HG02852 (cell line): Measurements from ENCODE around the gene VAMP2.

ENCODE experiments used
- ATAC-seq: cut with Tn5 transposase; IDR thresholded peaks from one replicate; pipeline ENCODE4 v1.9.1; 2021; ENCODE audit warnings: mild to moderate bottlenecking, moderate library complexity; ENCODE audit not compliant: unreplicated experiment

The VAMP2 gene

DNA sequence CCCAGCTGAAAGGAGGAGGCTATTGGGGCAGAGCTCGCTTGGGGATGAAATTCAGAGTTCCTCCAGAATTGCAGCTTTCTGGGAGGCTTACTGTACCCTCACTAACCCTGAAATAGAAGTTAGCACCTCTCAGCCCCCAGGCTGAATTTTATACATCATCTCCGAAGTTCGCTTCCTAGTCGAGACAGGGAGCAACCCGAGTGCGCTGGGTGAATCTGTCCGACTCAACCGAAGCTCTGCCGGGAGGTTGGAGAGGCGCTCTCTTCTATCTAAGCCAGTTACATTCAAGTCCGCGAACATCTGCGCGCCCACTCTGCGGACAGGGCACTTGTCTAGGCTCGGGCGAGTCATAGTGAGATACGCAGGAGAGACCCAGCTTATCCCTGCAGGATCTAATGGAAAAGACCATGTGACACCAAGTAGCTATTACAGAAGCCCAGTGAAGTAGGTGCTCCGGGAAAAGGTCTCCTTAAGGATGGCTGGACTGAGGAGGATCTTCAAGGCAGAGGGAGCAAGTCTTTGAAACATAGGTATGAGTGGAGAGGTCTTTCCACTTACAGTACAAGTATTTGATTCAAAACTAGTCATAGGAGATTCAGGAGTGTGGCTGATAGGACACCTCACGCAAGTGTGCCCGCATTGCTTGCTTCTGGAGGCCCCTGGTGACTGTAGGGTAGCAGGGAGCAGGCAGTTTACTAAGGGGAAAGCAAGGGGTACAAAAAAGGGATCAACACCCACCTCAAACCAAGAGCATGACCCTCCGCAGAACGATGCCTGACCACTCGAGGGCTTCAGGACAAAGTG is 38.2 kb downstream of the VAMP2 start:
- ATAC-seq, result no peak

GRCh38 chr17:8123695-8124349 is 38.9 kb downstream of the VAMP2 start, which contains the start of gene HES7:
Gene HES7 (minus strand): TSS chr17:8124106. CDS start chr17:8124084, 22 bp downstream.
- no peak for ATAC-seq

DNA sequence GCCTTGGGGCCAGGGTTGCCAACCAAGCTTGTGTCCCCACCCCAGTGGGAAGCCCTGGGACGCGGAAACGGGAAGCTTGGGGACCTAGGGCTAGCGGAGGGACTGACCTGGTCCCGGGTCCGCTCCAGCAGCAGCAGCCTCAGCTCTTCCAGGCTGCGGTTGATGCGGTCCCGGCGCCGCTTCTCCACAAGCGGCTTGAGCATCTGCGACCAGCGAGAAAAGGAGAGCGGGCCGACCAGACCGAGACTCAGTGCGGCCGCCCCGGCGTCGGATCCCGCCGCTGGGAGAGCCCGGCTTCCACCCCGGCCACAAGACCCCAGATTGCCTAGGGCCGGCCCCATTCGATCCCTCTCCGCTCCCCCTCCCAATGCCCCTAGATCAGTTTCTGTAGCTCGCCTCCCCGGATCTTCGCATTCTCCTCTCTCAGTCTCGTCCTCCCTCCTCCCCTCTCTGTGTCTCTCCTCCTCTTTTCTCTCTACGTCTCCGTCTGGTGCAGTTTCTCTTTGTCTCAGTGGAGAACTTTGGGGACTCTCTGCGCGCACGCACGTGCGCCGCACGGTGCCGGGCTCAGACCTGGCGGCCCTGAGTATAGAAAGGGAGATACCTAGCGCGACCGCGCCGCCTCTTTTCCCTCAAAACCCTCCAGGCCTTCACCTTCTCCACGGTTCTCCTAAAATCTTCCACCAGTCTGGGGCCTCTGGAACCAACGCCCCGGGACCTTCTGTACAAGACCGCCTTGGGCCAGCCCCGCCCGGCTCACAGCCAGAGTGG is 39.6 kb downstream of the VAMP2 start:
- ATAC-seq, result no peak

DNA sequence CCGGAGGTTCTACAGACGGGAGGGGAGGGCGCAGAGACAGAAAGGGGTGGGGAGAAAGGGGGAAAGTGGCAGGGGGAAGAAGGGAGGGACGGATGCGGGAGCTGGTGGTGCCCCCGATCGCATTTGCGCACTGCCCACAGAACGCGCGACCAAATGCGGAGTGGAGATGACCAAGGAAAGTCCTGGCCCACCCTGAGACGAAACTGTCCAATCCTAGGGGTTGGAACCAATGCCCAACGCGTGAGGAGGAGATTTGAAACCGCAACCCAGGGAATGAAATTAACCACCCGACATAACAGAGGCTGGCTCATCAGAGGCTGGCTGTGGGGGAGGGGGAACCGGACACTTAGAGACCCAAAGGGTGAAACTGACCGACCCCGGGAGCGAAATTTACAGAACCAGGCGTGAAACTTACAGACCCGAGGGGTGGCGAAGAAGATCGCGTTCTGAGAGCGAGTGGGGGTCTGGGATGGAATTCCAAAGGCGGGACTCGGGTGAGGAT is 40.3 kb downstream of the VAMP2 start:
- no peak for ATAC-seq

DNA sequence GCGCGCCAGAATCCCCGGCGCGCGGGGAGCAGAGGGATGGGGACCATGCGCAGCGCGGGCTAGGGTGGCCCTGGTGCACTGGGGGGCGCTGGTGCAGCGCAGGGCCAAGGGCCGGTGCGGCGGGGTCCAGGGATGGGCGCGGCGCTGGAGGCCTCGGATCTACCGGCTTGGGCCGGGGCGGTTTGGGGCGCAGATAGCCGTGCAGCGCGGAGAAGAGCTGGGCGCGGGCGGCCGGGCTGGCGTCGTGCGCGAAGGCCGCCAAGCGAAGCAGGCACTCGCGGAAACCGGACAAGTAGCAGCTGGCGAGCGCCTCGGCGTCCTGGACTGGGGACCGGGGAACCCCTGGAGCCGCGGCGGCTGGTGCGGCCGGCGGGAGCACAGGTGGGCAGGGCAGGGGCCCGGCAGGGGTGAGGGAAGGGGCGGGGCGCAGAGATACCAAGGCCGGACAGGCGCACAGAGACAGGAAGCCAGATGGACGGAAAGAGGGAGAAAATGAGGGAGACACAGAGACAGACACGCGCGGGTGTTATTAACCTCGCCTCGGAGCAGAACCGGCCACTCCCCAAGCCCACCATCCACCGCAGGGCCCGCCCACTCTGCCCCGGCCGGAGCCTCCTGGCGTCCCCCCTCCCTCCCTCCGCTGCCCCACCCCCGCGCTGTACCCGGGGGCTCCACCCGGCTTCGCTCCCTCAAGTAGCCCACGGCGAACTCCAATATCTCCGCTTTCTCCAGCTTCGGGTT is 40.9 kb downstream of the VAMP2 start:
- ATAC-seq, result no peak

GRCh38 chr17:8121407-8121680 is 41.4 kb downstream of the VAMP2 start:
- ATAC-seq, result no peak

GRCh38 chr17:8120520-8121406 is 42.0 kb downstream of the VAMP2 start:
- no peak for ATAC-seq

DNA sequence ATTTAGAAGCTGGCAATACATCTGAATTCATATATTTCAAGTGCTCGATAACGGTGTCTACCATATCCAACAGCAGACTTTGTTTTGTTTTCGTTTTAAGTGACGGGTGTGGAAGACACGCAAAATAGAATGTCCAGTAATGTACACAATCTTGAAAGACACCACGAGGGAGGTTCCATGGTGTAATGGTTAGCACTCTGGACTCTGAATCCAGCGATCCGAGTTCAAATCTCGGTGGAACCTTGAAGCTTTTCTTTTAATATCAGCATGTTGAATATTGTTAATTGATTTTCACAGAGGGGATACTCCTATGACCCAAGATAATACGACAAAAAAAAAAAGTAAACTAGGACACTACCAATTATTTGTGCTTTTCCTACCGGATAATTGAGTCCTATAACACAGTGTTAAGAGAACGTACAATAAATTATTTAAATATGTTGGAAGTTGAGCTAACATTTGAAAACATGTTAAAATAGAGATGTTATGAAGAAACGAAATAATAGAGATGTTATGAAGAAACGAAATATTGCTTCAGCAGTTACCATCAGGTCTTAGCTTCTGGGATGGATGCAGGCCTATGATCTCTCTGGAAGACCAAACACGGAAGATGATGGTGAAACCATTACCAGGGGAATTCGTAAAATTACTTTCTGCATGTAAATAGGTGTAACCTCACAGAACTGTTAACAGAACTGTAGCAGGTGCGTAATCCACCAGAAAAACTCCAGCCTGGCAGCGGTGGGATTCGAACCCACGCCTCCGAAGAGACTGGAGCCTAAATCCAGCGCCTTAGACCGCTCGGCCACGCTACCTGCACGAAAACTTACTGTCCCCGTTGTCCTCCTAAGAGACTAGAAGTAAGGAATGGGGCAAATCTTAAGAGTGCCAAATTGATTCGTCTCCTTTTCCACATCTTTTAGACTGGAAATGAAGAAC is 42.9 kb downstream of the VAMP2 start:
- peak; percentile 25 for ATAC-seq

DNA sequence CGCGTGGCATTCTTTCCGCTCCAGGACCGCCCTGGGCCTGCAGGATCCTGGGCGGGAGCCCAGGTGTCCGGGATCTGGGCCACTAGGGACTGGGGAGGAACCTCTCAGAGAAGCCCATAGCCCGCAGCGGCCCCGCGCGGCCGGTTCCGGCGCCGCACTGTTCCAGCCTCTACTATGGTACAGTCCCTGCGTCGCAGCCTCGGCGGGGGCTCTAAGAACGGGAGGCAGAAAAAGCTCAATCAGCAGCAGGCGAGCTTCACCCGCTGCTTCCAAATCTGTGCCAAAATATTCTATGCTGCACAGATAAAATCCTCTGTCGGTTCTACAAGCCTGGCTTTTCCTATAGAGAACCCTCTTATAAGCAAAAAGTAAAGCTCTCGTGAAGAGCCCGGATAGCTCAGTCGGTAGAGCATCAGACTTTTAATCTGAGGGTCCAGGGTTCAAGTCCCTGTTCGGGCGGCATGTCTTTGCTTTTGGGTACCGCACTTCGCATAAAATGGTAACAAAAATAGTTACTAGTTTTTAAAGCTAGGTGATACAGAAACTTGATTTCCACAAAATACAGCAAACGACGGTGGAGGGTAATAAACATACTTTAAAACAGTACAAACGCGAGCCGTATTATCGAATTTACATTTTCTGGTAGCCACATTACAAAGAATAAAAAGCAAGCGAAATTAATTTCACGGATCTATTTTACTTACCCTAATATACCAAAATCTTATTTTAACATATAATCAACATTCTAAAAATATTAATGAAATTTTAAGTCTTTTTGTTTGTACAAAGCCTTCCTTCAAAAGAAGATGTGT is 43.8 kb downstream of the VAMP2 start:
- no peak for ATAC-seq

DNA sequence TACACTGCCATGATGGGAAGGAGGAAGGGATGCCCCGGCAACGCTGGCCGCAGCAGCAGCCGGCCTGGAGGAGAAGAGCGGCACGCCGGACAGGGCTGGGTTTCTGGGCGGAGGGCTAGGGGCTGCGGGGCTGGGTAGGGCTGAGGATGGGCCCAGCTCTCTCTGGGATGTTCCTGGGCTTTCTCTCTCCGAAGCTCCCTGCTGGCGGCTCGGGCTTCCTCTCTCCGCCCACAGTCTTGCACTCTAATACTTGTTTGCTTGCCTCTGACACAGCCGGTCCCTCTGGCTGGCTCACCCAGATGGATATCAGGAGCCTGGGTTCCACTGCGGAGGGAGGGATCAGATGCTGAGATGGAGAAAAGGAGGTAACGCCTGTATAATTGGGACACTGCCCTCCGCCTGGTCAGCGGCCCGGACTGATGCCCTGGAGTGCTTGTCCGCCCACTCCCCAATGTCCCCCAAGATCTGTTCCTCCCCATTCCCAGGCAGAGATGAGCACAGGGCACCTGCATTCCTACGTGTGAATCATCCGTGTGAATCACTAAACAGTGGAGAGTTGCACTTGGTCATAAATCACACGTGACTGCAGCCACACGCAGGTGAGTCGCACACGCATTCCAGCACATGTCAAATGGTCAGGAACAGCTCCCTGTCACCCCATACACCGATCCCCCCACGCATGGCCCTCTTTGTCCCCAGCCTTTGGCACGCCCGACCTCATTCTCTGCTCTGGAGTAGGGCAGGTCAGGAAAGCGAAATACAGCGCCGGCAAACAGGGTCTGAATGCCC is 44.6 kb downstream of the VAMP2 start, which contains the start of gene ALOXE3:
ALOXE3 (minus strand) TSS at position 535 of the 789 bp plus-strand sequence; CDS start at position 11, 524 bp downstream.
- ATAC-seq, result no peak

- no peak for ATAC-seq
These were observed 45.3 kb downstream of the VAMP2 start for GRCh38 chr17:8117367-8117979.

DNA sequence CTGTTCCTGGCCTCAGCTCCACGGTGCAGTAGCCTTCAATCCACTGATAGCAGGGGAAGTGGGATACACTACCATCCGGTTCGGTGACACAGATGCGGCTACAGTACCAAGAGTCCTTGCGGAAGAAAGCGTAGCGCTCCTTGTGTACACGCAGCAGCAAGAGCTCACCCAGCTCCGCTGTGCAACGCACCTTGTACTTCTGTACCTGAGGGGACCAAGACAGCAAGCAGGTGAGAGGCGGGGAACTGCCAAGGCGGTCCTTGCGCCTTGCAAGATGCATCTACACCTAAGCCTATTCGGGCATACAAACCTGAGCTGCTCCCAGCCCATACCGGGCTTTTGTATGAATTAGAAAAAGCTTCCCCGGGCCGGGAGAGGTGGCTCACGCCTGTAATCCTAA is 46.0 kb downstream of the VAMP2 start:
- ATAC-seq, result no peak

- ATAC-seq, result no peak
These were observed 51.8 kb downstream of the VAMP2 start for GRCh38 chr17:8110907-8111306.

GRCh38 chr17:8110456-8110804 is 52.3 kb downstream of the VAMP2 start:
- ATAC-seq, result no peak

DNA sequence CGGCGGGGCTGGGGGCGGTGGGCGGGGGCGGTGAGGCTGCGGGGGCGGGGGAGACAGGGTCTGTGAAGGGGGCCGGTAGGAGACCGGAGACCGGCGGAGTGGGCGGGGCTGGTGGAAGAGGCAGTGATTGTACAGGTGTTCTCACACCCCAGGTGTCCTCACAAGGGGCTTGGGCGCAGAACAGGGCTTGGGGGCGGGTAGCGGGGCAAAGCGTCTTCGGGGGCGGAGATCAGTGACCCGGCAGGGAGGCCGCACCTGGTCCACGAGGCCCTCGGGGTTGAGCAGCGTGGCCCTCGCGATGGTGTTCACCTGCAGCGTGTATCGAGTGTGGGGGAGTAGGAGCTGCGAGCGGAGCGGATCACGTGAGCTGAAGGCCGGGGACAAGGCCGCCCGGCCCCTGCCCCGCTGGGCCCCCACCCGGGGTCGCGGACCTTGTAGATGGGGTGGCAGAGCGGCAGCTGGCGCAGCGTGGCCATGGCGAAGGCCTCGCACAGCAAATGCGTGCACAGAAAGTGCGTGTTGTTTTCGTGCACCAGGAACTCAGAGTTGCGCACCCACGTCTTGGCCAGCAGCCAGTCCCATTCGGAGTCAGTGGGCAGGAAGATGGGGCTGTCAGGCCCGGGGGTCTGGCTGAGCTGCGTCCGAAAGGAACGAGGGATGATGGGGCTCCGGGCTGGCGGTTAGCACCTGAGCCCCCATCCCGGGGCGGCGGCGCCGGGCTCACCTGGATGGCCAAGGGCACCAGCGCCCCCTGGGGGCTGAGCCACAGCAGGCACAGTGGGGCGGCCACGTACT is 52.9 kb downstream of the VAMP2 start:
- ATAC-seq, result no peak
